K562 (cell line): Measurements from ENCODE around the gene RFC2. TPM values are rescaled to one million over a fixed set of nuclear protein-coding genes. Genes with fewer than 3 reads are reported as not detected.

Source experiments
- ATAC-seq: fragments of 200-7000 bp; cut with Tn5 transposase; 3 replicates; pipeline ENCODE4 v1.9.1; 2020; ENCODE audit warnings: moderate library complexity
- BruUV-seq: library from RNA; stranded (reverse); fragments of 400-500 nt; replicated peaks from 2 replicates; lab custom pipeline; 2021; lab: Mats Ljungman, UMichigan
- CTCF ChIA-PET: fragments of 300-600 bp; formaldehyde crosslinking; extraction: SDS; loops from one replicate; lab custom pipeline; 2021; ENCODE audit warnings: low intra/inter-chr PET ratio; lab: Yijun Ruan, JAX
- POLR2A ChIA-PET: fragments of 300-600, 350-650 bp; sonication (Branson Sonifier 250); formaldehyde crosslinking; extraction: SDS; loops from one replicate; lab custom pipeline; 2021; ENCODE audit warnings: antibody characterized with exemption, inconsistent platforms; lab: Yijun Ruan, JAX
- DNase-seq, 4 experiments: peaks; one replicate each; pipeline versions ENCODE4 v3.0.0 to v3.0.0-alpha.2; 2011 to 2018; ENCODE audit warnings: low spot score in 3 of 4, mixed read lengths in 3 of 4; ENCODE audit errors: extremely low read depth in 1 of 4
- FAIRE-seq: peaks from 2 replicates; lab custom pipeline; 2011; peaks lifted over from hg19 to GRCh38; lab: Jason Lieb, UNC
- H2AFZ ChIP-seq: 2 replicates; pipeline ENCODE4 v1.6.0; 2011; ENCODE audit warnings: low read depth, low read length, control low read depth, inconsistent platforms
- H3K27ac ChIP-seq: fragments of 200-600 bp; 3 replicates; pipeline ENCODE4 v1.8.0; 2011; ENCODE audit warnings: low read depth, mild to moderate bottlenecking, control low read depth, inconsistent platforms, low read length, moderate library complexity, mixed read lengths; ENCODE audit errors: extremely low read depth
- H3K27me3 ChIP-seq, 2 experiments: fragments of 300-600 bp in 1 of 2; 2 replicates in 1 of 2; 3 replicates in 1 of 2; pipeline versions ENCODE4 v1.6.0 to v1.8.0; 2011; ENCODE audit warnings: inconsistent platforms in 2 of 2, low read length in 2 of 2, mild to moderate bottlenecking in 1 of 2, mixed read lengths in 1 of 2, moderate library complexity in 1 of 2; ENCODE audit not compliant: control insufficient read depth in 2 of 2, insufficient read depth in 2 of 2
- H3K36me3 ChIP-seq: fragments of 300-600 bp; 3 replicates; pipeline ENCODE4 v1.8.0; 2011; ENCODE audit warnings: mild to moderate bottlenecking, low read length, inconsistent platforms; ENCODE audit not compliant: control insufficient read depth, insufficient read depth
- H3K4me1 ChIP-seq, 2 experiments: fragments of 200-600 bp in 1 of 2; replicated peaks in 1 of 2; 2 replicates in 1 of 2; 3 replicates in 1 of 2; pipeline versions ENCODE4 v1.5.1 to v1.8.0; 2011; ENCODE audit warnings: inconsistent platforms in 2 of 2, low read length in 2 of 2, mild to moderate bottlenecking in 1 of 2, mixed read lengths in 1 of 2, moderate library complexity in 1 of 2; ENCODE audit not compliant: control insufficient read depth in 2 of 2, insufficient read depth in 2 of 2
- H3K4me2 ChIP-seq: 2 replicates; pipeline ENCODE4 v1.6.1; 2011; ENCODE audit warnings: low read length, control low read depth, inconsistent platforms, mixed read lengths; ENCODE audit not compliant: insufficient read depth
- H3K4me3 ChIP-seq: fragments of 200-600 bp; sonication (generic), shearing (Covaris generic); 2 replicates; pipeline ENCODE4 v1.5.1; 2016; ENCODE audit warnings: control low read depth, inconsistent platforms
- H3K79me2 ChIP-seq: fragments of 200-600 bp; 3 replicates; pipeline ENCODE4 v1.8.0; 2011; ENCODE audit warnings: low read length, inconsistent platforms; ENCODE audit not compliant: control insufficient read depth, insufficient read depth
- H3K9ac ChIP-seq, 2 experiments: 2 replicates each; pipeline versions ENCODE4 v1.6.0 to v1.6.1; 2011; ENCODE audit warnings: low read depth in 2 of 2, low read length in 2 of 2, control low read depth in 1 of 2, inconsistent platforms in 1 of 2, mild to moderate bottlenecking in 1 of 2, mixed read lengths in 1 of 2; ENCODE audit not compliant: insufficient read depth in 1 of 2
- H3K9me1 ChIP-seq: one replicate; pipeline ENCODE4 v1.6.0; 2011; ENCODE audit warnings: inconsistent platforms, mild to moderate bottlenecking, low read length, moderate library complexity; ENCODE audit not compliant: control insufficient read depth, insufficient read depth
- H3K9me3 ChIP-seq: replicated peaks from 2 replicates; pipeline ENCODE4 v1.5.1; 2011; ENCODE audit warnings: low read depth, low read length, inconsistent platforms; ENCODE audit not compliant: control insufficient read depth, insufficient read depth
- H4K20me1 ChIP-seq: replicated peaks from 2 replicates; pipeline ENCODE4 v1.6.1; 2011; ENCODE audit warnings: low read length, inconsistent platforms, mixed read lengths; ENCODE audit not compliant: control insufficient read depth, insufficient read depth
- CBFA2T2 ChIP-seq: fragments of 450-650 bp; conservative IDR thresholded peaks from 2 replicates; pipeline ENCODE4 v1.6.1; 2017; ENCODE audit warnings: mild to moderate bottlenecking
- CBFA2T3 ChIP-seq: fragments of 450-650 bp; IDR thresholded peaks from 2 replicates; pipeline ENCODE4 v1.6.1; 2017
- E2F8 ChIP-seq: fragments of 450-650 bp; IDR thresholded peaks from 2 replicates; pipeline ENCODE4 v1.7.1; 2018; ENCODE audit warnings: mild to moderate bottlenecking, low read depth; ENCODE audit not compliant: partially characterized antibody
- HNRNPH1 ChIP-seq: fragments of 200-400 bp; formaldehyde crosslinking; optimal IDR thresholded peaks from 2 replicates; pipeline ENCODE3; 2017; ENCODE audit warnings: low read depth, mild to moderate bottlenecking, low read length, moderate library complexity
- HSF4 ChIP-seq: fragments of 250-450 bp; sonication (Bioruptor Pico); IDR thresholded peaks from 2 replicates; pipeline ENCODE4 v2.1.2; 2022; ENCODE audit warnings: mild to moderate bottlenecking, moderate library complexity, borderline replicate concordance
- POLR2AphosphoS5 ChIP-seq: IDR thresholded peaks from 2 replicates; pipeline ENCODE4 v1.6.1; 2011; ENCODE audit warnings: mild to moderate bottlenecking, low read depth, low read length, moderate library complexity; ENCODE audit not compliant: control insufficient read depth, insufficient read depth
- TAL1 ChIP-seq: fragments of 450-650 bp; IDR thresholded peaks from 2 replicates; pipeline ENCODE4 v1.6.1; 2016; ENCODE audit warnings: mild to moderate bottlenecking
- TFE3 ChIP-seq: fragments of 450-650 bp; formaldehyde crosslinking; IDR thresholded peaks from 2 replicates; pipeline ENCODE4 v1.4.0; 2020; ENCODE audit warnings: mild to moderate bottlenecking, mixed read lengths
- TOE1 ChIP-seq, 2 experiments: fragments of 450-650 bp in 1 of 2; sonication (generic) in 1 of 2; formaldehyde crosslinking in 1 of 2; IDR thresholded peaks; 2 replicates each; pipeline versions ENCODE4 v1.7.1 to v1.8.0; 2016 to 2022; ENCODE audit warnings: borderline replicate concordance in 2 of 2, mild to moderate bottlenecking in 2 of 2, antibody characterized with exemption in 1 of 2, inconsistent platforms in 1 of 2, low read depth in 1 of 2, missing genetic modification reagents in 1 of 2, moderate library complexity in 1 of 2
- USF1 ChIP-seq: sonication (generic); formaldehyde crosslinking; IDR thresholded peaks from 2 replicates; pipeline ENCODE4 v1.9.0; 2022; ENCODE audit warnings: mild to moderate bottlenecking, missing genetic modification reagents
- ZKSCAN8 ChIP-seq: fragments of 200-800 bp; sonication (Bioruptor generic); IDR thresholded peaks from 2 replicates; pipeline ENCODE4 v1.6.1; 2016; ENCODE audit warnings: missing genetic modification characterization, missing compliant biosample characterization
- ZNF830 ChIP-seq: fragments of 250-450 bp; sonication (Bioruptor Pico); IDR thresholded peaks from 2 replicates; pipeline ENCODE4 v1.5.0; 2021; ENCODE audit warnings: mild to moderate bottlenecking
- WGBS: fragments of 100-300 bp; shearing (Covaris generic); methylation state at CpG from one replicate; pipeline ENCODE4 v1.1.6; 2016; ENCODE audit warnings: low coverage, mixed read lengths; ENCODE audit not compliant: insufficient coverage; ENCODE audit errors: missing lambda C conversion rate; 5-methylcytosine and 5-hydroxymethylcytosine counted together
- in situ Hi-C: fragments of 300-500 bp; cut with MboI; formaldehyde crosslinking; loops from 4 replicates; pipeline ENCODE4 v1.15.0; 2018; ENCODE audit warnings: inconsistent platforms, mixed read lengths
- intact Hi-C: fragments of 100-400 bp; cut with micrococcal nuclease; formaldehyde crosslinking; loops from 2 replicates; pipeline ENCODE4 v1.14.2; 2022
- polyA plus RNA-seq, 8 experiments: library from polyadenylated mRNA; depleted of rRNA in 4 of 8; stranded (reverse) in 5 of 8; unstranded in 3 of 8; fragments of >200 nt; fragmentation: Nextera tagmentation in 2 of 8; fragmentation: Illumina TruSeq in 1 of 8; extraction: Ambion mirVana in 2 of 8; extraction: Trizol in 1 of 8; gene quantifications; 2 replicates each; pipeline versions ENCODE4 v1.2.1 to v1.2.3, GENCODE V29; 2011 to 2014; ENCODE audit warnings: inconsistent platforms in 1 of 8, missing spikeins in 1 of 8
- total RNA-seq, 7 experiments: library from RNA; depleted of rRNA in 6 of 7; stranded (reverse); fragments of >200 nt in 6 of 7; fragmentation: Illumina TruSeq in 2 of 7; extraction: Trizol in 2 of 7; gene quantifications; 2 replicates each; pipeline versions ENCODE4 v1.2.1 to v1.2.3, GENCODE V29; 2011 to 2021; ENCODE audit warnings: low replicate concordance in 1 of 7

The RFC2 gene
- total and polyA plus RNA-seq, 9 of the 15 experiments (the other 6 are each of a cell fraction or from before 2014, with no cell fraction given), result 32.5 to 161 (median 102) TPM

- Histone ChIP-seq H3K9me3 (no peaks in the 10 kb centered on the region), H3K27me3 (peaks cover 3 to 30% of the 10 kb centered on the region in 2 experiments; a peak in 4 of 5 replicates), H3K4me3 (no peak overlapping the region), H3K4me1 (peaks cover 19 to 37% of the 10 kb centered on the region in 2 experiments), H3K27ac (no peak overlapping the region), H2AFZ (0 out of 2 replicates have a peak overlapping the region, but pooled peaks have one; percentile 25), H3K36me3 (no peaks in the 10 kb centered on the region), H3K9me1 (no peaks in the 10 kb centered on the region), H3K79me2 (no peaks in the 10 kb centered on the region), H4K20me1 (no peaks in the 10 kb centered on the region; the same call in 1 of the 2 replicates), H3K9ac (peak overlapping the region in 1 of 2 experiments; percentile 29; a peak in 1 of 4 replicates), H3K4me2 (no peak overlapping the region; the same call in 1 of the 2 replicates)
- 13% methylated on average over 17 of the region's 18 CpGs for WGBS
- ATAC-seq (no peak), FAIRE-seq (no peak), DNase-seq (peak; percentile 6 to 54 (median 42))
- no TSS peak for BruUV-seq
- ChIA-PET CTCF (interaction anchor here (0.5 kb wide), 2 partner anchors 58 to 90 kb away, joined by 3 to 4 read pairs; no protein-coding TSS in a partner anchor), POLR2A (interaction anchor here (0.6 to 0.7 kb wide), 3 partner anchors 18 to 181 kb away, joined by 3 to 5 read pairs (median 4); no protein-coding TSS in a partner anchor)
- intact Hi-C loops, result loop anchor here (5.0 kb wide), 1 partner anchor 99 kb away; no protein-coding TSS in a partner anchor
- in situ Hi-C loops, result no loop called here
- TF ChIP-seq HNRNPH1 (no peak), HSF4 (CRISPR knock-in tag) (no peak), USF1 (CRISPR knock-in tag) (peak; percentile 50; the same call in 1 of the 2 replicates), POLR2AphosphoS5 (no peak), TAL1 (peak; percentile 4; the same call in 1 of the 2 replicates), ZNF830 (CRISPR knock-in tag) (no peak), TFE3 (CRISPR knock-in tag) (peak; percentile 74; the same call in 1 of the 2 replicates), CBFA2T3 (peak; percentile 39; the same call in 1 of the 2 replicates), ZKSCAN8 (peak; percentile 89; the same call in 1 of the 2 replicates), CBFA2T2 (peak; percentile 46; the same call in 1 of the 2 replicates), TOE1 (IDR thresholded peaks at IDR 0.05; ENCODE audit: borderline replicate concordance) (0 out of 2 replicates have a peak, but pooled peaks have one; percentile 18), TOE1 (CRISPR knock-in tag; IDR thresholded peaks at IDR 0.05; ENCODE audit: borderline replicate concordance, low read depth) (no peak), E2F8 (no peak)
Measured at GRCh38 chr7:74292757-74293576, 38.8 kb upstream of the RFC2 start.
